Neural crest cell (in vitro differentiated cells): ENCODE measurements around the gene APLF. TPM values are rescaled to one million over a fixed set of nuclear protein-coding genes. Genes with fewer than 3 reads are reported as not detected.

Experiments used
- DNase-seq: peaks from one replicate; pipeline ENCODE4 v3.0.0; 2021; ENCODE audit warnings: low read depth, mixed read lengths, low spot score
- H3K27ac Mint-ChIP-seq: one replicate; pipeline ENCODE4 v1.8.0; 2021; ENCODE audit warnings: mild to moderate bottlenecking, mixed read lengths; ENCODE audit not compliant: unreplicated experiment
- H3K27me3 Mint-ChIP-seq: 2 replicates; pipeline ENCODE4 v1.8.0; 2021; ENCODE audit warnings: low read depth, mild to moderate bottlenecking, mixed read lengths
- H3K36me3 Mint-ChIP-seq: 2 replicates; pipeline ENCODE4 v1.8.0; 2021; ENCODE audit warnings: low read depth, mild to moderate bottlenecking, mixed read lengths
- H3K4me1 Mint-ChIP-seq: 2 replicates; pipeline ENCODE4 v1.8.0; 2021; ENCODE audit warnings: mixed read lengths
- H3K4me3 Mint-ChIP-seq: one replicate; pipeline ENCODE4 v1.8.0; 2021; ENCODE audit warnings: mild to moderate bottlenecking, mixed read lengths
- H3K9me3 Mint-ChIP-seq: 2 replicates; pipeline ENCODE4 v1.8.0; 2021; ENCODE audit warnings: mixed read lengths
- CTCF ChIP-seq: fragments of 200-600 bp; sonication (generic); conservative IDR thresholded peaks from 2 replicates; pipeline ENCODE4 v1.5.0; 2021; ENCODE audit warnings: antibody characterized with exemption, mild to moderate bottlenecking
- total RNA-seq: library from RNA; stranded (reverse); gene quantifications from 2 replicates; pipeline ENCODE4 v1.2.1, GENCODE V29; 2021

APLF gene
- total RNA-seq, 1 donor from 2014 or later: 6.9 TPM

- Mint-ChIP-seq H3K27ac (no peak overlapping the region), H3K4me1 (no peaks in the 10 kb centered on the region), H3K9me3 (no peaks in the 10 kb centered on the region), H3K27me3 (no peaks in the 10 kb centered on the region), H3K36me3 (no peaks in the 10 kb centered on the region), H3K4me3 (no peak overlapping the region)
- no peak for DNase-seq
- no peak for TF ChIP-seq CTCF
Observed at GRCh38 chr2:68428746-68429145, 38.6 kb upstream of the APLF start.

GRCh38 chr2:68429311-68429826 is 38.0 kb upstream of the APLF start:
- H3K4me1 Mint-ChIP-seq: no peaks in the 10 kb centered on the region
- H3K9me3 Mint-ChIP-seq: no peaks in the 10 kb centered on the region
- no peak for TF ChIP-seq CTCF
- H3K36me3 Mint-ChIP-seq: no peaks in the 10 kb centered on the region
- no peak overlapping the region for H3K27ac Mint-ChIP-seq
- no peak overlapping the region for H3K4me3 Mint-ChIP-seq
- no peaks in the 10 kb centered on the region for H3K27me3 Mint-ChIP-seq
- DNase-seq: no peak

GRCh38 chr2:68431316-68431972 is 35.9 kb upstream of the APLF start:
- TF ChIP-seq CTCF: no peak
- H3K9me3 Mint-ChIP-seq: no peaks in the 10 kb centered on the region
- no peaks in the 10 kb centered on the region for H3K4me1 Mint-ChIP-seq
- no peak overlapping the region for H3K27ac Mint-ChIP-seq
- H3K4me3 Mint-ChIP-seq: no peak overlapping the region
- H3K27me3 Mint-ChIP-seq: no peaks in the 10 kb centered on the region
- no peak for DNase-seq
- H3K36me3 Mint-ChIP-seq: no peaks in the 10 kb centered on the region

- TF ChIP-seq CTCF: no peak
- no peaks in the 10 kb centered on the region for H3K27me3 Mint-ChIP-seq
- no peak overlapping the region for H3K4me3 Mint-ChIP-seq
- H3K27ac Mint-ChIP-seq: no peak overlapping the region
- H3K4me1 Mint-ChIP-seq: no peaks in the 10 kb centered on the region
- no peak for DNase-seq
- no peaks in the 10 kb centered on the region for H3K9me3 Mint-ChIP-seq
- H3K36me3 Mint-ChIP-seq: no peaks in the 10 kb centered on the region
Observed at GRCh38 chr2:68432696-68433658, 34.4 kb upstream of the APLF start.

- no peak overlapping the region for H3K4me3 Mint-ChIP-seq
- DNase-seq: no peak
- no peaks in the 10 kb centered on the region for H3K36me3 Mint-ChIP-seq
- H3K9me3 Mint-ChIP-seq: no peaks in the 10 kb centered on the region
- no peaks in the 10 kb centered on the region for H3K4me1 Mint-ChIP-seq
- no peak for TF ChIP-seq CTCF
- H3K27me3 Mint-ChIP-seq: peaks cover 3% of the 10 kb centered on the region
- no peak overlapping the region for H3K27ac Mint-ChIP-seq
Observed at GRCh38 chr2:68434981-68435380, 32.4 kb upstream of the APLF start.
